MCF 10A (cell line): ENCODE measurements around the gene SLC30A4. TPM values are rescaled to one million over a fixed set of nuclear protein-coding genes. Genes with fewer than 3 reads are reported as not detected.

Experiments
- BruUV-seq: library from RNA; stranded (reverse); fragments of 400-500 nt; replicated peaks from 2 replicates; lab custom pipeline; 2021; lab: Mats Ljungman, UMichigan
- CTCF ChIA-PET: fragments of 300-600 bp; sonication (Branson Sonifier 250); formaldehyde crosslinking; extraction: SDS; loops from one replicate; lab custom pipeline; 2021; ENCODE audit warnings: antibody characterized with exemption, inconsistent platforms; lab: Yijun Ruan, JAX
- POLR2A ChIA-PET: fragments of 300-600, 350-650 bp; sonication (Branson Sonifier 250); formaldehyde crosslinking; extraction: SDS; loops from one replicate; lab custom pipeline; 2020; ENCODE audit warnings: antibody characterized with exemption, inconsistent platforms; lab: Yijun Ruan, JAX
- DNase-seq: peaks from one replicate; pipeline ENCODE4 v3.0.0-alpha.2; 2018; ENCODE audit not compliant: unreplicated experiment
- H3K27ac Mint-ChIP-seq: one replicate; pipeline ENCODE4 v1.8.0; 2022; ENCODE audit warnings: mild to moderate bottlenecking, low read depth, mixed read lengths; ENCODE audit not compliant: unreplicated experiment
- H3K27me3 Mint-ChIP-seq: one replicate; pipeline ENCODE4 v1.8.0; 2022; ENCODE audit warnings: mixed read lengths; ENCODE audit not compliant: insufficient read depth, unreplicated experiment
- H3K36me3 Mint-ChIP-seq: one replicate; pipeline ENCODE4 v1.8.0; 2022; ENCODE audit warnings: mild to moderate bottlenecking, moderate library complexity, mixed read lengths; ENCODE audit not compliant: insufficient read depth, unreplicated experiment
- H3K4me1 Mint-ChIP-seq: one replicate; pipeline ENCODE4 v1.8.0; 2022; ENCODE audit warnings: mixed read lengths; ENCODE audit not compliant: insufficient read depth, unreplicated experiment
- H3K4me3 Mint-ChIP-seq: one replicate; pipeline ENCODE4 v1.8.0; 2022; ENCODE audit warnings: mild to moderate bottlenecking, moderate library complexity, mixed read lengths; ENCODE audit not compliant: unreplicated experiment
- H3K9me3 Mint-ChIP-seq: one replicate; pipeline ENCODE4 v1.8.0; 2022; ENCODE audit warnings: mixed read lengths; ENCODE audit not compliant: unreplicated experiment
- intact Hi-C: fragments of 100-400 bp; cut with micrococcal nuclease; formaldehyde crosslinking; loops from 2 replicates; pipeline ENCODE4 v1.14.1; 2022
- total RNA-seq: library from RNA; stranded (reverse); gene quantifications from 2 replicates; pipeline ENCODE4 v1.2.3, GENCODE V29; 2022
- TF ChIP-seq, protein P1 (sequence below): fragments of 200-600 bp; IDR thresholded peaks from one replicate; pipeline ENCODE4 v1.8.0; 2022; ENCODE audit warnings: antibody characterized with exemption, mild to moderate bottlenecking; ENCODE audit not compliant: unreplicated experiment

SLC30A4 gene
- total RNA-seq, 1 experiment from 2014 or later: 3.4 TPM

DNA sequence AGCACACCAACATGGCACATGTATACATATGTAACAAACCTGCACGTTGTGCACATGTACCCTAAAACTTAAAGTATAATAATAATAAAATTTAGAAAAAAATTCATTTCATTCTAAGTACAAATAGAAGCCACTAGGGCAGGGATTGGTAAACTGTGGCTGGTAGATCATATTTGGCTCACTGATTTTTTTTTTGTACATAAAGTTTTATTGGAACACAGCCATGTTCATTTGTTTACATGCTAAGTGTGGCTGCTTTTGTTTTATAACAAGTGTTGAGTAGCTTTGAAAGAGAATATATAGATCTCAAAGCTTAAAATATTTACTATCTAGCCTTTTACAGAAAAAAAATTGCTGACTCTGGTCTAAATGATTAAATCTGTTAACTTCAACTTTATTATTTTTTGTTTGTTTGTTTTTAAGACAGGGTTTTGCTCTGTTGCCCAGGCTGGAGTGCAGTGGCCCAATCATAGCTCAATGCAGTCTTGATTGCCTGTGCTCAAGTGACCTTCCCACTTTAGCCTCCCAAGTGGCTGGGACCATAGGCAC is 32.8 kb downstream of the SLC30A4 start:
- CTCF ChIA-PET: interaction anchor here (0.5 to 1.4 kb wide), 3 partner anchors 21 to 310 kb away, joined by 3 to 4 read pairs (median 3); no protein-coding TSS in a partner anchor
- Mint-ChIP-seq H3K27me3 (no peaks in the 10 kb centered on the region), H3K36me3 (peaks cover 6% of the 10 kb centered on the region), H3K4me3 (no peak overlapping the region), H3K27ac (no peak overlapping the region), H3K4me1 (no peaks in the 10 kb centered on the region), H3K9me3 (no peaks in the 10 kb centered on the region)
- POLR2A ChIA-PET: interaction anchor here (0.6 kb wide), 1 partner anchor 91 kb away, joined by 3 read pairs; no protein-coding TSS in a partner anchor
- intact Hi-C loops: no loop called here
- no TSS peak for BruUV-seq
- DNase-seq: no peak
- TF ChIP-seq, protein P1, sequence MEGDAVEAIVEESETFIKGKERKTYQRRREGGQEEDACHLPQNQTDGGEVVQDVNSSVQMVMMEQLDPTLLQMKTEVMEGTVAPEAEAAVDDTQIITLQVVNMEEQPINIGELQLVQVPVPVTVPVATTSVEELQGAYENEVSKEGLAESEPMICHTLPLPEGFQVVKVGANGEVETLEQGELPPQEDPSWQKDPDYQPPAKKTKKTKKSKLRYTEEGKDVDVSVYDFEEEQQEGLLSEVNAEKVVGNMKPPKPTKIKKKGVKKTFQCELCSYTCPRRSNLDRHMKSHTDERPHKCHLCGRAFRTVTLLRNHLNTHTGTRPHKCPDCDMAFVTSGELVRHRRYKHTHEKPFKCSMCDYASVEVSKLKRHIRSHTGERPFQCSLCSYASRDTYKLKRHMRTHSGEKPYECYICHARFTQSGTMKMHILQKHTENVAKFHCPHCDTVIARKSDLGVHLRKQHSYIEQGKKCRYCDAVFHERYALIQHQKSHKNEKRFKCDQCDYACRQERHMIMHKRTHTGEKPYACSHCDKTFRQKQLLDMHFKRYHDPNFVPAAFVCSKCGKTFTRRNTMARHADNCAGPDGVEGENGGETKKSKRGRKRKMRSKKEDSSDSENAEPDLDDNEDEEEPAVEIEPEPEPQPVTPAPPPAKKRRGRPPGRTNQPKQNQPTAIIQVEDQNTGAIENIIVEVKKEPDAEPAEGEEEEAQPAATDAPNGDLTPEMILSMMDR: no peak

DNA sequence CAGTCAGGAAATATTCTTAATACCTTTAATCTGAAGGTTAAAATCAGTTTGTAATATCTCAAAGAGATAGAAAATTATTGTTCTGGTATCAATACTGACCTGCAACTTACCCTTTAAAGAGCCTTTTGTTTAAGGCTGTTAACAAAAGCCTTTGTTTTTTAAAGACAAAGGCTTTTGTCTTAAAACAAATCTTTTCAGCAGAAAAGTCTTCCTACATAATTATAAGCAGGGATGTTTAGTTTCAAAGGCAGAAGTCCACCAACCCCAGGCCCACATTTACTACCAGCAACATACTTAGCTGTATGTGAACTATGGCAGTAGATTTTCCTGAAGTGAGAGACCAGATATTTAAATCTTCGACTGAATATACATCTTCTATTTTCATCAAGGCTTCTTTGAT is 36.2 kb downstream of the SLC30A4 start:
- peaks cover 6% of the 10 kb centered on the region for H3K36me3 Mint-ChIP-seq
- no peak overlapping the region for H3K4me3 Mint-ChIP-seq
- no TSS peak for BruUV-seq
- H3K4me1 Mint-ChIP-seq: no peaks in the 10 kb centered on the region
- ChIA-PET CTCF (interaction anchor here (0.9 kb wide), 1 partner anchor 28 kb away, joined by 6 read pairs; no protein-coding TSS in a partner anchor), POLR2A (no interaction called here)
- TF ChIP-seq, protein P1: no peak
- no peak overlapping the region for H3K27ac Mint-ChIP-seq
- H3K27me3 Mint-ChIP-seq: no peaks in the 10 kb centered on the region
- intact Hi-C loops: no loop called here
- no peak for DNase-seq
- no peaks in the 10 kb centered on the region for H3K9me3 Mint-ChIP-seq

DNA sequence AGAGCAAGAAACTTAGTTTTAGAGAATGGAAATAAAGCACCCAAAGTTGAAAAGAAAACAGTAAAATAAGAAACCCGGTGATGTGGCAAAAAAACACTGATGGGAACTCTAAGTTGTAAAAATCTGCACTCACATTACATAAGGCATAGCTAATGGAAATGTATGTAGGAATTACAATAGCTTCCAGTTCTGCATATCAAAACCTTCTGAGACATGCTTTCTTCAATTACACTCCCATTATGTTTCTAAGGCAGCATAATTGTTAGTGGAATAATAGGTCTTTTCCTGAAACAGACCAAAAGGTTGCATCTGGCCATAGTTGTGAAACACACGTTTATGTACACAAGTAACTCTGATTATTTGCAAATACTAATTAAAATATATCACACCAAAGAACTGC is 41.4 kb downstream of the SLC30A4 start:
- ChIA-PET POLR2A (interaction anchor here (0.8 kb wide), 1 partner anchor 78 kb away, joined by 3 read pairs; no protein-coding TSS in a partner anchor), CTCF (interaction anchor here (0.7 to 1.6 kb wide), 5 partner anchors 22 to 133 kb away, joined by 3 to 5 read pairs (median 3); no protein-coding TSS in a partner anchor)
- no peaks in the 10 kb centered on the region for H3K27me3 Mint-ChIP-seq
- no peak for DNase-seq
- no peaks in the 10 kb centered on the region for H3K4me1 Mint-ChIP-seq
- peaks cover 2% of the 10 kb centered on the region for H3K36me3 Mint-ChIP-seq
- H3K27ac Mint-ChIP-seq: no peak overlapping the region
- no peak overlapping the region for H3K4me3 Mint-ChIP-seq
- TF ChIP-seq, protein P1: no peak
- BruUV-seq: no TSS peak
- H3K9me3 Mint-ChIP-seq: no peaks in the 10 kb centered on the region
- intact Hi-C loops: no loop called here

DNA sequence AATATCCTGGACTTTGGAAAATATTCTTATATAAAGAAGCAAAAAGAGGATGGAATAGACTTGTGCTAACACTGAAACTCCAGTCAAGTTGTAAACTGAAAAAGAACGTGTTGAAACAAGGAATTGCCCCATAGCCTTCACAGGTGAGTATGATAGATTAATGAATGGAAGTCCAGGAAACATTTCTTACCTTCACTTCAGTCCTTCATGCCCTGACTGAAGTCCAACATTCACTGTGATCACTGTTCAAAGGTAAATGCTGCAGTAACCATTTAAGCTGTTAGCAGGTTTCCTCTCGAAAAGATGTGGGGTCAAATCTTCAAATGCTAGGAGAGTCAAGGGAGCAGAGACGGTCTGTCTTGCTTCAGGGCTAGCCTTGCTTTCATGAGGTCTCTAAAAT is 46.1 kb downstream of the SLC30A4 start:
- intact Hi-C loops: no loop called here
- Mint-ChIP-seq H3K27me3 (no peaks in the 10 kb centered on the region), H3K9me3 (no peaks in the 10 kb centered on the region), H3K4me1 (no peaks in the 10 kb centered on the region), H3K27ac (no peak overlapping the region), H3K36me3 (no peaks in the 10 kb centered on the region), H3K4me3 (no peak overlapping the region)
- TF ChIP-seq, protein P1: no peak
- no TSS peak for BruUV-seq
- CTCF ChIA-PET: interaction anchor here (1.3 kb wide), 1 partner anchor 46 kb away, joined by 3 read pairs; no protein-coding TSS in a partner anchor
- DNase-seq: no peak
- POLR2A ChIA-PET: no interaction called here
